Right atrium auricular region (tissue), 2 donors: Measurements from ENCODE around the gene FBXO5. TPM values are rescaled to one million over a fixed set of nuclear protein-coding genes. Genes with fewer than 3 reads are reported as not detected.

ENCODE experiments used
- DNase-seq: peaks from one replicate; pipeline ENCODE4 v3.0.0-alpha.2; 2019; ENCODE audit warnings: low spot score
- H3K27ac ChIP-seq, 2 donors: fragments of 200-600 bp; sonication (generic); 1 replicate in 1 of 2; 2 replicates in 1 of 2; pipeline ENCODE4 v1.5.1; 2016 to 2019
- H3K27me3 ChIP-seq, 2 donors: fragments of 200-600 bp; sonication (generic); one replicate each; pipeline versions ENCODE4 v1.5.1 to v1.6.0; 2017 to 2019
- H3K36me3 ChIP-seq: fragments of 200-600 bp; sonication (generic); one replicate; pipeline ENCODE4 v1.5.1; 2016
- H3K4me1 ChIP-seq, 2 donors: fragments of 200-600 bp; sonication (generic); one replicate each; pipeline versions ENCODE4 v1.5.1 to v1.6.0; 2017 to 2019
- H3K4me3 ChIP-seq, 2 donors: fragments of 200-600 bp; sonication (generic); 1 replicate in 1 of 2; 2 replicates in 1 of 2; pipeline ENCODE4 v1.5.1; 2017 to 2019; ENCODE audit warnings: mild to moderate bottlenecking in 1 of 2, moderate library complexity in 1 of 2
- H3K9me3 ChIP-seq, 2 donors: fragments of 200-600 bp; sonication (generic); one replicate each; pipeline ENCODE4 v1.5.1; 2019
- CTCF ChIP-seq, 2 donors: fragments of 200-600 bp; sonication (generic); IDR thresholded peaks; one replicate each; pipeline ENCODE4 v1.5.1; 2019; ENCODE audit warnings: antibody characterized with exemption in 2 of 2
- total RNA-seq, 2 donors: library from RNA; depleted of rRNA; stranded (reverse); fragments of >200 nt; gene quantifications; one replicate each; pipeline ENCODE4 v1.1.0, GENCODE V29; 2016

FBXO5 gene
- total RNA-seq, 2 donors from 2014 or later = 2.0 to 2.9 TPM

DNA sequence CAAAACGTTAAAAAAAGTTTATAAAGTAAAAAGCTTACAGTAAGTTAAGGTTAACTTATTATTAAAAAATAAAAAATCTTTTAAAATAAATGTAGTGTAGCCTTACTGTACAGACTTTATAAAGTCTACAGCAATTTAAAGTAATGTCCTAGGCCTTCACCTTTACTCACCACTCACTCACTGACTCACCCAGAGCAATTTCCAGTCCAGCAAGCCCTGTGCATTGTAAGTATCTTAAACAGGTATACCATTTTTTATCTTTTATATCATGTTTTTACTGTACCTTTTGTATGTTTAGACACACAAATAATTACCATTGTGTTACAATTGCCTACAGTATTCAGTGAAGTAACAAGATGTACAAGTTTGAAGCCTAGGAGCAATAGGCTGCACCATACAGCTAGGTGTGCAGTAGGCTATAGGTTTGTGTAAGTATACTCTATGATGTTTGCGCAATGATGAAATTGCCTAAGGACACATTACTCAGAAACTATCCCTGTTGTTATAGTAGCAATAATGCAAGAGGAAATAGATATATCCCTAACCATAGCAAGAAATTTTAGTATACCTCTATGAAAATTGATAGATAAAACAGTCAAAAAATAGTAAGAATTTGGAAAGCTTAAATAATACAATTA lies 39.5 kb downstream of the FBXO5 start:
- Histone ChIP-seq H3K4me3 (no peak overlapping the region), H3K9me3 (no peaks in the 10 kb centered on the region), H3K4me1 (peaks cover 0 to 5% of the 10 kb centered on the region in 2 donors), H3K27me3 (no peaks in the 10 kb centered on the region), H3K27ac (no peak overlapping the region), H3K36me3 (no peaks in the 10 kb centered on the region)
- no peak for TF ChIP-seq CTCF (IDR thresholded peaks at IDR 0.05)
- no peak for DNase-seq

DNA sequence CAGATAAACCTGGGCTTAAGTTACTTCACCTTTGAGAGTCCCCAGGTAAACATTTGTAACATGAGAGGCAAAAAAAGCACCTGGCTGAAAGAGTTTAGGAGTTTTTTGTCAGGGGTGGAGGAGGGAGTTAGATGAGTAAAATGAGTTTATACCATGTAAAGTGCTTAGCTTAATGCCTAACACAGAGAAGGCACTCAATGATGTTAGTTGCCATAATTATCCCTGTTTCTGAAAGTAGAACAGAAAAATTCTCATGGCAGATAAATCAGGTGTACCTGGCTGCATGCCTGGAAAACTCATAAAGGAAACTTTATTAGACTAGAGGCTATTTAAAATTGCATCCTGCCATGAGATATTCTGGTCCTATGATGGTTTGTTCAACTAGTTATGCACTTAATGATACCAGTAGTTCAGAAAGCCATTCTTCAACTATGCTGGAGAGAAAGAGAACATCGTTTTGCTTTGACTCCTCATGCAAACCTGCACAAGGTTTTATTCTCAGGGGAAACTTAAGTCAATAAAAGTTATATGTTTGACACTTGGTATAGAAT lies 40.4 kb downstream of the FBXO5 start:
- no peak for TF ChIP-seq CTCF (IDR thresholded peaks at IDR 0.05)
- Histone ChIP-seq H3K4me3 (no peak overlapping the region), H3K36me3 (no peaks in the 10 kb centered on the region), H3K27me3 (no peaks in the 10 kb centered on the region), H3K9me3 (no peaks in the 10 kb centered on the region), H3K4me1 (no peaks in the 10 kb centered on the region), H3K27ac (no peak overlapping the region)
- no peak for DNase-seq

GRCh38 chr6:152941746-152942145 lies 41.1 kb downstream of the FBXO5 start:
- no peak for TF ChIP-seq CTCF (IDR thresholded peaks at IDR 0.05)
- no peaks in the 10 kb centered on the region for H3K36me3 ChIP-seq

GRCh38 chr6:152932865-152933264 lies 50.0 kb downstream of the FBXO5 start:
- H3K4me3 ChIP-seq = no peak overlapping the region

More at GRCh38 chr6:152941746-152942145, 41.1 kb downstream of the FBXO5 start:
- no peaks in the 10 kb centered on the region for H3K9me3 ChIP-seq
- no peak overlapping the region for H3K27ac ChIP-seq
- H3K4me1 ChIP-seq = no peaks in the 10 kb centered on the region
- no peak for DNase-seq
- H3K4me3 ChIP-seq = no peak overlapping the region
- no peaks in the 10 kb centered on the region for H3K27me3 ChIP-seq

GRCh38 chr6:152922706-152923105 lies 60.1 kb downstream of the FBXO5 start:
- Histone ChIP-seq H3K4me1 (no peaks in the 10 kb centered on the region), H3K4me3 (no peak overlapping the region), H3K36me3 (no peaks in the 10 kb centered on the region), H3K27me3 (no peaks in the 10 kb centered on the region), H3K9me3 (no peaks in the 10 kb centered on the region), H3K27ac (peak overlapping the region in 1 of 2 donors; percentile 29)
- DNase-seq = no peak
- TF ChIP-seq CTCF (IDR thresholded peaks at IDR 0.05) = no peak

More at GRCh38 chr6:152932865-152933264, 50.0 kb downstream of the FBXO5 start:
- DNase-seq = no peak
- Histone ChIP-seq H3K4me1 (no peaks in the 10 kb centered on the region), H3K27me3 (no peaks in the 10 kb centered on the region), H3K36me3 (no peaks in the 10 kb centered on the region), H3K9me3 (no peaks in the 10 kb centered on the region), H3K27ac (no peak overlapping the region)
- TF ChIP-seq CTCF (IDR thresholded peaks at IDR 0.05) = no peak

Other genes starting within 250 kb of the FBXO5 start
- gene VIP, start 232.2 kb downstream of the FBXO5 start, total RNA-seq = 1 to 10 TPM in 1 of 2 donors, not detected in 1; 1.2 TPM
- gene MTRF1L, start 19.7 kb upstream of the FBXO5 start, total RNA-seq = 10 to 100 TPM; 21.4 to 26.4 TPM
- under 1 TPM in 1 of 2 donors, not detected in 1; 0.28 TPM for gene RGS17, start 148.2 kb upstream of the FBXO5 start, total RNA-seq